GM12801 (cell line): Measurements from ENCODE around the gene WDR5.

Experiments used
- CTCF ChIP-seq: IDR thresholded peaks from one replicate; pipeline ENCODE4 v1.5.1; 2011; ENCODE audit warnings: control low read depth; ENCODE audit not compliant: insufficient read length; ENCODE audit errors: extremely low read depth

WDR5 gene

GRCh38 chr9:134136996-134137299 is 1.1 kb downstream of the WDR5 start:
- TF ChIP-seq CTCF = no peak

- no peak for TF ChIP-seq CTCF
Observed at GRCh38 chr9:134138292-134138691, 2.4 kb downstream of the WDR5 start.

- no peak for TF ChIP-seq CTCF
Observed at GRCh38 chr9:134139081-134139480, 3.2 kb downstream of the WDR5 start.

- TF ChIP-seq CTCF = no peak
Observed at GRCh38 chr9:134141906-134142305, 6.0 kb downstream of the WDR5 start.

GRCh38 chr9:134144801-134145200 is 8.9 kb downstream of the WDR5 start:
- TF ChIP-seq CTCF = no peak

GRCh38 chr9:134145262-134145661 is 9.4 kb downstream of the WDR5 start:
- no peak for TF ChIP-seq CTCF

- no peak for TF ChIP-seq CTCF
Observed at GRCh38 chr9:134146774-134147493, 11.1 kb downstream of the WDR5 start.
